Stomach (tissue), 4 donors: ENCODE results near the gene PPP3R1.

ENCODE experiments used
- CTCF ChIP-seq, 7 experiments: fragments of 450-650 bp in 4 of 7; fragments of 200-600 bp in 3 of 7; sonication (generic) in 3 of 7; IDR thresholded peaks; one replicate each; pipeline ENCODE4 v1.5.1; 2016 to 2019; ENCODE audit warnings: antibody characterized with exemption in 7 of 7, control low read depth in 2 of 7, mild to moderate bottlenecking in 1 of 7
- POLR2A ChIP-seq, 4 donors: fragments of 450-650 bp; IDR thresholded peaks; one replicate each; pipeline ENCODE4 v1.6.1; 2016; ENCODE audit warnings: antibody characterized with exemption in 4 of 4, control low read depth in 2 of 4, mild to moderate bottlenecking in 1 of 4, moderate library complexity in 1 of 4
- POLR2AphosphoS5 ChIP-seq, 3 donors: sonication (generic); formaldehyde crosslinking; IDR thresholded peaks; one replicate each; pipeline ENCODE4 v1.6.1; 2016; ENCODE audit warnings: antibody characterized with exemption in 3 of 3

- no peak for TF ChIP-seq CTCF (IDR thresholded peaks at IDR 0.05)
- no peak for TF ChIP-seq POLR2AphosphoS5 (IDR thresholded peaks at IDR 0.05)
- TF ChIP-seq POLR2A (IDR thresholded peaks at IDR 0.05): no peak
Measured at GRCh38 chr2:68241732-68242131, 10.6 kb downstream of the PPP3R1 start.
